Measurements from ENCODE around the gene KRT9. TPM values are rescaled to one million over a fixed set of nuclear protein-coding genes. Genes with fewer than 3 reads are reported as not detected.
A peak's percentile ranks its signal among the peaks of the same experiment; 100 is the strongest.
"Not testable (repeated sequence)": the region's sequence is repeated elsewhere in the genome, so short reads cannot be mapped to it uniquely, and the experiment has no call there.

KRT9 gene
- total RNA-seq, 1 experiment from 2014 or later: 0.21 TPM

GRCh38 chr17:41546819-41547218, 25.0 kb downstream of the KRT9 start:
- BruUV-seq (replicated peaks): no TSS peak
- Mint-ChIP-seq H3K9me3 (ENCODE audit: unreplicated experiment) (peaks cover 8% of the 10 kb centered on the region), H3K27ac (ENCODE audit: low read depth, unreplicated experiment) (peak overlapping the region; percentile 78), H3K4me3 (ENCODE audit: unreplicated experiment) (no peak overlapping the region), H3K4me1 (ENCODE audit: insufficient read depth, unreplicated experiment) (peaks cover 32% of the 10 kb centered on the region), H3K36me3 (ENCODE audit: insufficient read depth, unreplicated experiment) (no peaks in the 10 kb centered on the region), H3K27me3 (ENCODE audit: insufficient read depth, unreplicated experiment) (no peaks in the 10 kb centered on the region)
- no peak for DNase-seq (ENCODE audit: unreplicated experiment)
- CTCF ChIA-PET: interaction anchor here (0.6 to 7.3 kb wide), 2 partner anchors 101 to 224 kb away, joined by 3 to 218 read pairs; no protein-coding TSS in a partner anchor
- intact Hi-C loops (cut with micrococcal nuclease): loop anchor here (5.0 kb wide), 1 partner anchor 745 kb away; no protein-coding TSS in a partner anchor
- POLR2A ChIA-PET: interaction anchor here (0.7 to 6.2 kb wide), 7 partner anchors 28 to 636 kb away, joined by 3 to 101 read pairs (median 39); partner anchors contain the start of gene KRT15
- TF ChIP-seq, protein P1, sequence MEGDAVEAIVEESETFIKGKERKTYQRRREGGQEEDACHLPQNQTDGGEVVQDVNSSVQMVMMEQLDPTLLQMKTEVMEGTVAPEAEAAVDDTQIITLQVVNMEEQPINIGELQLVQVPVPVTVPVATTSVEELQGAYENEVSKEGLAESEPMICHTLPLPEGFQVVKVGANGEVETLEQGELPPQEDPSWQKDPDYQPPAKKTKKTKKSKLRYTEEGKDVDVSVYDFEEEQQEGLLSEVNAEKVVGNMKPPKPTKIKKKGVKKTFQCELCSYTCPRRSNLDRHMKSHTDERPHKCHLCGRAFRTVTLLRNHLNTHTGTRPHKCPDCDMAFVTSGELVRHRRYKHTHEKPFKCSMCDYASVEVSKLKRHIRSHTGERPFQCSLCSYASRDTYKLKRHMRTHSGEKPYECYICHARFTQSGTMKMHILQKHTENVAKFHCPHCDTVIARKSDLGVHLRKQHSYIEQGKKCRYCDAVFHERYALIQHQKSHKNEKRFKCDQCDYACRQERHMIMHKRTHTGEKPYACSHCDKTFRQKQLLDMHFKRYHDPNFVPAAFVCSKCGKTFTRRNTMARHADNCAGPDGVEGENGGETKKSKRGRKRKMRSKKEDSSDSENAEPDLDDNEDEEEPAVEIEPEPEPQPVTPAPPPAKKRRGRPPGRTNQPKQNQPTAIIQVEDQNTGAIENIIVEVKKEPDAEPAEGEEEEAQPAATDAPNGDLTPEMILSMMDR (IDR thresholded peaks at IDR 0.05; ENCODE audit: unreplicated experiment): no peak

DNA sequence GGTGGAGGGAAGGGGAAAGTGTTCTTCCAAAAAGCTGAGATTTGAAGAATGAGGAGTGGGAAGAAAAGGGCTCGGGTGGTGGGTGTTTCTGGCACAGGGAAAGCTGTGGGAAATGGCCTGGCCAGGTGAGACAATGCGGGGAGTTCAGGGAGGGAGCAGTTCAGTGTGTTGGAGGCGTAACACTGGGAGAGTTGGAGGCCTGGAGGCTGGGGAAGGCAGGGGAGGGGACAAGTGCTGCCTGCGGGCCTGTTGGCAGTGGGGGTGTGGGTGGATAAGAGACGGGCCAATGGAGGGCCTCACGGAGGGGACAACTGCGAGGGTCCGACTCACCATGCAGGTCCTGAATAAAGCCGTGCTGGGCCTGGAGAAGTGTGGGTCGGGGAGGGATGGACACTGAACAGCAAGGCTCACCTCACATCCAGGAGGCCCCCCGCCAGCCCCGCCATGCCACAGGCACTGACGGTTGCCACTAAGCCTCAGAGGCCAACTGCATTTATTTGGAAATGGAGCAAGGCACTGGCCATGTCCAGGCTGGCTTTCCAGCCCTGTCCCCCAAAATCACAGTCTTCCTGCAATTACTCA, 25.9 kb downstream of the KRT9 start:
- TF ChIP-seq, protein P1 (IDR thresholded peaks at IDR 0.05; ENCODE audit: unreplicated experiment): no peak
- no peak overlapping the region for H3K27ac Mint-ChIP-seq (ENCODE audit: low read depth, unreplicated experiment)
- CTCF ChIA-PET: interaction anchor here (0.6 to 2.0 kb wide), 4 partner anchors 16 to 635 kb away, joined by 3 to 7 read pairs (median 3); no protein-coding TSS in a partner anchor
- H3K4me1 Mint-ChIP-seq (ENCODE audit: insufficient read depth, unreplicated experiment): peaks cover 37% of the 10 kb centered on the region
- no peak for DNase-seq (ENCODE audit: unreplicated experiment)
- BruUV-seq (replicated peaks): no TSS peak
- no peaks in the 10 kb centered on the region for H3K36me3 Mint-ChIP-seq (ENCODE audit: insufficient read depth, unreplicated experiment)
- H3K27me3 Mint-ChIP-seq (ENCODE audit: insufficient read depth, unreplicated experiment): no peaks in the 10 kb centered on the region
- H3K4me3 Mint-ChIP-seq (ENCODE audit: unreplicated experiment): no peak overlapping the region
- intact Hi-C loops (cut with micrococcal nuclease): loop anchor here (5.0 kb wide), 1 partner anchor 744 kb away; no protein-coding TSS in a partner anchor
- POLR2A ChIA-PET: interaction anchor here (0.6 kb wide), 1 partner anchor 69 kb away, joined by 3 read pairs; no protein-coding TSS in a partner anchor
- H3K9me3 Mint-ChIP-seq (ENCODE audit: unreplicated experiment): peaks cover 8% of the 10 kb centered on the region

DNA sequence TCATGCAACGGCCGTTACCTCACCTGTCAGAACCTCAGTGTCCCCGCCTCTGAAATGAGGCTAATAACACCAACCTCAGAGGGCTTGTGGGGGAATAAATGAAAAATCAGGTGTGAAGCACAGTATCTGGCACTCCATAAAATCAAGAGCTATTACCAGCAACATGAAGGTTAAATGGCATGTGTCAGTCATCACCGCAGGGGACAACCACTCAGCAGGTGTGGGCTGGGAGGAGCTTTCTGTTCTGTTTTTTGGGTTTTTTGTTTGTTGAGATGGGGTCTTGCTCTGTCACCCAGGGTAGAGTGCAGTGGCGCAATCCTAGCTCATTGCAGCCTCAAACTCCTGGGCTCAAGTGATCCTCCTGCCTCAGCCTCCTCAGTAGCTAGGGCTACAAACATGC, 26.9 kb downstream of the KRT9 start:
- Mint-ChIP-seq H3K27ac (ENCODE audit: low read depth, unreplicated experiment) (no peak overlapping the region), H3K4me3 (ENCODE audit: unreplicated experiment) (no peak overlapping the region), H3K27me3 (ENCODE audit: insufficient read depth, unreplicated experiment) (no peaks in the 10 kb centered on the region), H3K36me3 (ENCODE audit: insufficient read depth, unreplicated experiment) (no peaks in the 10 kb centered on the region), H3K4me1 (ENCODE audit: insufficient read depth, unreplicated experiment) (peaks cover 42% of the 10 kb centered on the region), H3K9me3 (ENCODE audit: unreplicated experiment) (peaks cover 8% of the 10 kb centered on the region)
- CTCF ChIA-PET: interaction anchor here (0.5 to 2.0 kb wide), 8 partner anchors 49 to 1594 kb away, joined by 3 to 11 read pairs (median 3); no protein-coding TSS in a partner anchor
- TF ChIP-seq, protein P1 (IDR thresholded peaks at IDR 0.05; ENCODE audit: unreplicated experiment): no peak
- intact Hi-C loops (cut with micrococcal nuclease): loop anchor here (5.0 kb wide), 1 partner anchor 743 kb away; no protein-coding TSS in a partner anchor
- DNase-seq (ENCODE audit: unreplicated experiment): no peak
- POLR2A ChIA-PET: interaction anchor here (0.6 to 1.6 kb wide), 4 partner anchors 24 to 732 kb away, joined by 3 to 6 read pairs (median 4); no protein-coding TSS in a partner anchor
- BruUV-seq (replicated peaks): no TSS peak

DNA sequence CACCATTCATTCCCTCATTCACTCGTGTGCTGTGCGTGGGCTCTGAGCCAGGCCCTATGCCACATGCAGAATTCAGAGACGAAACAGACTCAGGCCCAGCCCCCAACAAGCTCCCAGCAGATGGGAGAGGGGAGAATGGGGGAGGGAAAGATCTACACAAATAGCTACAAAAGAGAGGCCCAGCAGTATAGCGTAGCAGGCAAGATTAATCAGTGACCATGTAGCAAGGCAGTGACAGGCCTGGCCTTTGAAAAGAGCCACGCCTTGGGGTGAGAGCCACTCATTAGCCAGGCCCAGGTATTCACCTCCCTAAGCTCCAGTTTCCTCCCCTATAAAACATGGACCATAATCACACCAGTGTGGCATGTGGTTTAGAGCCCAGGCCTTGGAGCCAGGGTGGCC, 27.4 kb downstream of the KRT9 start:
- peaks cover 8% of the 10 kb centered on the region for H3K9me3 Mint-ChIP-seq (ENCODE audit: unreplicated experiment)
- BruUV-seq (replicated peaks): no TSS peak
- no peaks in the 10 kb centered on the region for H3K36me3 Mint-ChIP-seq (ENCODE audit: insufficient read depth, unreplicated experiment)
- H3K4me1 Mint-ChIP-seq (ENCODE audit: insufficient read depth, unreplicated experiment): peaks cover 42% of the 10 kb centered on the region
- CTCF ChIA-PET: interaction anchor here (0.6 to 2.0 kb wide), 8 partner anchors 48 to 1593 kb away, joined by 3 to 11 read pairs (median 3); no protein-coding TSS in a partner anchor
- intact Hi-C loops (cut with micrococcal nuclease): no loop called here
- TF ChIP-seq, protein P1 (IDR thresholded peaks at IDR 0.05; ENCODE audit: unreplicated experiment): no peak
- no peak overlapping the region for H3K27ac Mint-ChIP-seq (ENCODE audit: low read depth, unreplicated experiment)
- H3K27me3 Mint-ChIP-seq (ENCODE audit: insufficient read depth, unreplicated experiment): no peaks in the 10 kb centered on the region
- no peak overlapping the region for H3K4me3 Mint-ChIP-seq (ENCODE audit: unreplicated experiment)
- POLR2A ChIA-PET: interaction anchor here (0.6 to 1.9 kb wide), 7 partner anchors 10 to 731 kb away, joined by 3 to 6 read pairs (median 3); no protein-coding TSS in a partner anchor
- no peak for DNase-seq (ENCODE audit: unreplicated experiment)

DNA sequence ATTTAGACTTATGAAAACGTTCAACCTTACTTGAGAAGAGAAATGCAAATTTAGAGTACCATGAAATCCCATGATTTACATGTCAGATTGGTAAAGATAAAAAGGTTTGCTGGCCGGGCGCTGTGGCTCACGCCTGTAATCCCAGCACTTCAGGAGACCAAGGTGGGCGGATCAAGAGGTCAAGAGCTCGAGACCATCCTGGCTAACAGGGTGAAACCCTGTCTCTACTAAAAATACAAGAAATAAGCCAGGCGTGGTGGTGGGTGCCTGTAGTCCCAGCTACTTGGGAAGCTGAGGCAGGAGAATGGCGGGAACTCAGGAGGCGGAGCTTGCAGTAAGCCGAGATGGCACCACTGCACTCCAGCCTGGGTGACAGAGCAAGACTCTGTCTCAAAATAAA, 29.1 kb downstream of the KRT9 start:
- H3K9me3 Mint-ChIP-seq (ENCODE audit: unreplicated experiment); DNase-seq (ENCODE audit: unreplicated experiment); H3K36me3 Mint-ChIP-seq (ENCODE audit: insufficient read depth, unreplicated experiment); BruUV-seq (replicated peaks); H3K27me3 Mint-ChIP-seq (ENCODE audit: insufficient read depth, unreplicated experiment); intact Hi-C loops (cut with micrococcal nuclease); H3K27ac Mint-ChIP-seq (ENCODE audit: low read depth, unreplicated experiment); H3K4me3 Mint-ChIP-seq (ENCODE audit: unreplicated experiment): not testable (repeated sequence)
- POLR2A ChIA-PET: interaction anchor here (0.6 to 1.9 kb wide), 5 partner anchors 45 to 632 kb away, joined by 3 to 4 read pairs (median 3); no protein-coding TSS in a partner anchor
- CTCF ChIA-PET: interaction anchor here (0.6 to 2.8 kb wide), 3 partner anchors 120 to 630 kb away, joined by 3 to 8 read pairs (median 4); no protein-coding TSS in a partner anchor
- peaks cover 42% of the 10 kb centered on the region for H3K4me1 Mint-ChIP-seq (ENCODE audit: insufficient read depth, unreplicated experiment)

All from MCF 10A (cell line).